Heart left ventricle (tissue), 13 donors: ENCODE results near the gene G6PC1.

Experiments
- CTCF ChIP-seq, 12 donors: fragments of 200-600 bp; sonication (generic) in 4 of 12; IDR thresholded peaks; one replicate each; pipeline versions ENCODE4 v1.5.0 to v1.8.0; 2018 to 2022; ENCODE audit warnings: antibody characterized with exemption in 12 of 12, mild to moderate bottlenecking in 5 of 12
- POLR2A ChIP-seq, 2 donors: fragments of 450-650 bp; IDR thresholded peaks; one replicate each; pipeline ENCODE4 v1.6.1; 2017; ENCODE audit warnings: antibody characterized with exemption in 2 of 2, mild to moderate bottlenecking in 2 of 2, moderate library complexity in 2 of 2
- donor health status: ischemic (EF 13 %, LVEDD 7.1; RV severe dilation, severe dysfunction).
- donor health status: DM: no; HTN: yes; CAD: no.
- donor health status: DM: no; HTN: no; CAD: no.
- donor health status: ischemic (EF 25% LVEDD 6.9; RV normal size, moderate dysfunction).
- donor health status: ischemic (EF 25% LVEDD 5.7; RV mildly dilated, moderate dysfunction).
- donor health status: ischemic (EF 35%, LVEDD 5.7; RV mildly dilated, moderate dysfunction).
- donor health status: nonischemic (EF 11% LVEDD 7.7; RV severe dilation, severe dysfunction).
- donor health status: DM: yes; HTN: yes; CAD: no.
- donor health status: PGD.
- donor health status: ischemic (EF 29% LVEDD 5.4; RV normal size, mild dysfunction).
- donor health status: nonischemic (EF 23%, LVEDD 6.1; RV moderate dilation, normal function).

GRCh38 chr17:42852351-42852750, 48.2 kb upstream of the G6PC1 start:
- no peak for TF ChIP-seq CTCF (IDR thresholded peaks at IDR 0.05)
- TF ChIP-seq POLR2A (IDR thresholded peaks at IDR 0.05), result no peak
